B cell (primary cell): Measurements from ENCODE around the gene CDKL4. TPM values are rescaled to one million over a fixed set of nuclear protein-coding genes. Genes with fewer than 3 reads are reported as not detected.
"Not testable (repeated sequence)": the region's sequence is repeated elsewhere in the genome, so short reads cannot be mapped to it uniquely, and the experiment has no call there.

ENCODE experiments used
- ATAC-seq: fragments of 200-7000 bp; cut with Tn5 transposase; one replicate; pipeline ENCODE4 v1.10.0; 2021; ENCODE audit warnings: low read depth, mild to moderate bottlenecking, moderate number of reproducible peaks, moderate library complexity
- CTCF ChIA-PET: fragments of 350-600 bp; sonication (Branson Sonifier 250); formaldehyde crosslinking; loops from one replicate; lab custom pipeline; 2021; ENCODE audit warnings: antibody characterized with exemption, inconsistent platforms; lab: Charles Lee
- POLR2A ChIA-PET: fragments of 350-600 bp; sonication (Branson Sonifier 250); formaldehyde crosslinking; loops from one replicate; lab custom pipeline; 2021; ENCODE audit warnings: antibody characterized with exemption; lab: Charles Lee
- DNase-seq: peaks from one replicate; pipeline ENCODE4 v3.0.0; 2013
- H2AFZ ChIP-seq: 2 replicates; pipeline ENCODE4 v1.6.1; 2012; ENCODE audit warnings: mild to moderate bottlenecking, low read depth, low read length; ENCODE audit not compliant: insufficient read depth, poor library complexity, severe bottlenecking
- H3K27ac ChIP-seq, 2 donors: 1 replicate in 1 of 2; 2 replicates in 1 of 2; pipeline ENCODE4 v1.5.1; 2012 to 2013; ENCODE audit warnings: low read length in 2 of 2, mild to moderate bottlenecking in 2 of 2, moderate library complexity in 1 of 2
- H3K27me3 ChIP-seq, 4 experiments: fragments of 200-600 bp in 1 of 4; sonication (generic) in 1 of 4; replicated peaks in 1 of 4; 1 replicate in 2 of 4; 2 replicates in 2 of 4; pipeline versions ENCODE4 v1.6.1 to v1.7.0; 2013 to 2016; ENCODE audit warnings: low read length in 3 of 4, mild to moderate bottlenecking in 2 of 4, mixed read lengths in 1 of 4, moderate library complexity in 1 of 4; ENCODE audit not compliant: insufficient read depth in 4 of 4, control insufficient read depth in 3 of 4; ENCODE audit errors: control extremely low read depth in 1 of 4
- H3K36me3 ChIP-seq, 2 experiments: replicated peaks in 1 of 2; 1 replicate in 1 of 2; 2 replicates in 1 of 2; pipeline versions ENCODE4 v1.6.1 to v1.7.1; 2013; ENCODE audit warnings: low read length in 1 of 2; ENCODE audit not compliant: insufficient read depth in 2 of 2, control insufficient read depth in 1 of 2; ENCODE audit errors: control extremely low read depth in 1 of 2, extremely low read depth in 1 of 2
- H3K4me1 ChIP-seq, 2 donors: fragments of 200-600 bp in 1 of 2; sonication (generic) in 1 of 2; 1 replicate in 1 of 2; 2 replicates in 1 of 2; pipeline versions ENCODE4 v1.5.1 to v1.6.1; 2013 to 2017; ENCODE audit warnings: low read length in 2 of 2; ENCODE audit not compliant: control insufficient read depth in 2 of 2, insufficient read depth in 2 of 2
- H3K4me2 ChIP-seq: replicated peaks from 2 replicates; pipeline ENCODE3; 2012; ENCODE audit warnings: mild to moderate bottlenecking, low read depth, low read length; ENCODE audit not compliant: poor library complexity, severe bottlenecking
- H3K4me3 ChIP-seq, 5 experiments: fragments of 200-600 bp in 1 of 5; sonication (generic) in 1 of 5; 1 replicate in 3 of 5; 2 replicates in 2 of 5; pipeline versions ENCODE4 v1.5.1 to v1.7.0; 2011 to 2016; ENCODE audit warnings: low read length in 4 of 5, mild to moderate bottlenecking in 4 of 5, low read depth in 2 of 5, control low read depth in 1 of 5, moderate library complexity in 1 of 5; ENCODE audit not compliant: insufficient read depth in 1 of 5; ENCODE audit errors: control extremely low read depth in 1 of 5, extremely low read depth in 1 of 5
- H3K79me2 ChIP-seq: fragments of 200-600 bp; sonication (generic); one replicate; pipeline ENCODE4 v1.6.0; 2016; ENCODE audit warnings: low read length; ENCODE audit not compliant: control insufficient read depth, insufficient read depth
- H3K9ac ChIP-seq: fragments of 200-600 bp; sonication (generic); 2 replicates; pipeline ENCODE4 v1.6.1; 2017; ENCODE audit warnings: mild to moderate bottlenecking, low read length, moderate library complexity
- H3K9me3 ChIP-seq, 3 donors: one replicate each; pipeline versions ENCODE4 v1.6.1 to v1.7.1; 2013; ENCODE audit warnings: low read length in 2 of 3; ENCODE audit not compliant: control insufficient read depth in 2 of 3, insufficient read depth in 1 of 3; ENCODE audit errors: control extremely low read depth in 1 of 3
- H4K20me1 ChIP-seq: 2 replicates; pipeline ENCODE4 v1.6.0; 2012; ENCODE audit warnings: mild to moderate bottlenecking, low read length; ENCODE audit not compliant: insufficient read depth, control insufficient read depth, poor library complexity, severe bottlenecking
- H3K27ac Mint-ChIP-seq: one replicate; pipeline ENCODE4 v1.8.0; 2021; ENCODE audit warnings: mixed read lengths
- H3K27me3 Mint-ChIP-seq: one replicate; pipeline ENCODE4 v1.8.0; 2021; ENCODE audit warnings: mixed read lengths
- H3K4me1 Mint-ChIP-seq: one replicate; pipeline ENCODE4 v1.8.0; 2021; ENCODE audit warnings: mixed read lengths
- H3K4me3 Mint-ChIP-seq: one replicate; pipeline ENCODE4 v1.8.0; 2021; ENCODE audit warnings: mixed read lengths
- H3K9me3 Mint-ChIP-seq: one replicate; pipeline ENCODE4 v1.8.0; 2022; ENCODE audit warnings: mixed read lengths; ENCODE audit not compliant: insufficient read depth
- CTCF ChIP-seq: fragments of 200-600 bp; IDR thresholded peaks from one replicate; pipeline ENCODE4 v1.8.0; 2022; ENCODE audit warnings: antibody characterized with exemption, mild to moderate bottlenecking
- EZH2 ChIP-seq: IDR thresholded peaks from 2 replicates; pipeline ENCODE4 v1.6.1; 2012; ENCODE audit warnings: borderline replicate concordance, low read depth, mild to moderate bottlenecking, moderate library complexity, low read length; ENCODE audit not compliant: insufficient read depth, poor library complexity, severe bottlenecking
- WGBS: methylation state at CpG from one replicate; pipeline ENCODE4 v1.1.5; 2013; ENCODE audit warnings: missing lambda C conversion rate; ENCODE audit not compliant: insufficient coverage; 5-methylcytosine and 5-hydroxymethylcytosine counted together
- intact Hi-C: fragments of 100-400 bp; cut with micrococcal nuclease; formaldehyde crosslinking; loops from one replicate; pipeline ENCODE4 v1.10.0; 2022
- polyA plus RNA-seq: library from polyadenylated mRNA; depleted of rRNA; stranded (reverse); fragments of >200 nt; gene quantifications from 2 replicates; pipeline ENCODE4 v1.2.3, GENCODE V29; 2012
- total RNA-seq, 2 donors: library from RNA; stranded (reverse); fragments of 120-200 nt in 1 of 2; gene quantifications; 1 replicate in 1 of 2; 2 replicates in 1 of 2; pipeline versions ENCODE4 v1.2.3 to v1.2.4, GENCODE V29; 2013 to 2022

The CDKL4 gene
- total and polyA plus RNA-seq, 2 donors (not counting 1 experiment from before 2014, with no cell fraction given) = not detected

DNA sequence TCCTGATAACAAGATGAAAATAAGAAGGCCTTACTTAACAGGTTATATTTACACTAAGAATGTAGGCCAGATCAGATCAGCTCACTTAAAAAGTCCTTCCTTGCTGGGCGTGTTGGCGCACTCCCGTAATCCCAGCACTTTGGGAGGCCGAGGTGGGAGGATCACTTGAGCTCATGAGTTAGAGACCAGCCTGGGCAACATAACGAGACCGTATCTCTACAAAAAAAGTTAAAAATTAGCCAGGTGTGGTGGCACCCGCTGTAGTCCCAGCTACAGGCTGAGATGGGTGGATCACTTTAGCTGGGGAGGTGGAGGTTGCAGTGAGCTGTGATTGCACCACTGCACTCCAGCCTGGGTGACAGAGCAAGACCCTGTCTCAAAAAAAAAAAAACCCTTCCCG is 69.7 kb downstream of the CDKL4 start:
- Histone ChIP-seq H4K20me1 (no peaks in the 10 kb centered on the region), H3K27me3 (no peaks in the 10 kb centered on the region), H3K9ac (no peak overlapping the region), H3K79me2 (no peaks in the 10 kb centered on the region), H3K36me3 (no peaks in the 10 kb centered on the region), H3K4me1 (no peaks in the 10 kb centered on the region), H3K9me3 (no peaks in the 10 kb centered on the region), H3K4me2 (no peak overlapping the region), H3K4me3 (no peak overlapping the region), H2AFZ (no peak overlapping the region), H3K27ac (no peak overlapping the region)
- H3K27me3 Mint-ChIP-seq = no peaks in the 10 kb centered on the region
- TF ChIP-seq EZH2 (no peak), CTCF (no peak)
- POLR2A ChIA-PET = no interaction called here
- H3K4me1 Mint-ChIP-seq = no peaks in the 10 kb centered on the region
- 93% methylated on average over 4 of the region's 8 CpGs for WGBS
- ATAC-seq (no peak), DNase-seq (no peak)
- no peaks in the 10 kb centered on the region for H3K9me3 Mint-ChIP-seq
- no peak overlapping the region for H3K4me3 Mint-ChIP-seq
- intact Hi-C loops = no loop called here
- H3K27ac Mint-ChIP-seq = no peak overlapping the region
- CTCF ChIA-PET = interaction anchor here (1.0 kb wide), 1 partner anchor 49 kb away, joined by 4 read pairs; no protein-coding TSS in a partner anchor

DNA sequence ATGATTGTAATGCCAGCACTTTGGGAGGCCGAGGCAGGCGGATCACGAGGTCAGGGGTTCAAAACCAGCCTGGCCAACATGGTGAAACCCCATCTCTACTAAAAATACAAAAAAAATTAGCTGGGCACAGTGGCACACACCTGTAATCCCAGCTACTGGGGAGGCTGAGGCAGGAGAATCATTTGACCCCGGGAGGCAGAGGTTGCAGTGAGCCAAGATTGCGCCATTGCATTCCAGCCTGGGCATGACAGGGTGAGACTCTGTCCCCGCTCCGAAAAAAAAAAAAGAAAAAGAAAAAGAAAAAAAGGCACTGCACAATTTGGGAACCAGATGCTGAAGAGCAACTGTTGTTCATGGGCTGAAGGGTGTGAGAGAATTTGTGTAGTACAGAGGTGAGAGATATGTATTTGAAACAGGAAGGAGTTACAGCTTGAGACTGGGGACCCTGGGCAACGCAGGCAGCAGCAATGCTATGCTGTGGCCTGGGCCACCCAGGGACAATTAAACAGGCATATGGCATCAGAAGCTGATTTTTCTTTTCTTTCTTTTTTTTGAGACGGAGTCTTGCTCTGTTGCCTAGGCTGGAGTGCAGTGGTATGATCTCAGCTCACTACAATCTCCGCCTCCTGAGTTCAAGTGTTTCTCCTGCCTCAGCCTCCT is 71.6 kb downstream of the CDKL4 start:
- ATAC-seq, H3K9ac ChIP-seq, H3K4me1 ChIP-seq, DNase-seq, H3K9me3 Mint-ChIP-seq, H4K20me1 ChIP-seq, H3K4me2 ChIP-seq, intact Hi-C loops, H3K9me3 ChIP-seq, H3K27ac ChIP-seq, H3K27ac Mint-ChIP-seq, POLR2A ChIA-PET, H3K4me3 Mint-ChIP-seq, H3K4me1 Mint-ChIP-seq, H3K79me2 ChIP-seq, H3K27me3 Mint-ChIP-seq, H3K36me3 ChIP-seq, H3K27me3 ChIP-seq, H2AFZ ChIP-seq, H3K4me3 ChIP-seq: not testable (repeated sequence)
- 92% methylated on average over 9 of the region's 10 CpGs for WGBS
- CTCF ChIA-PET = interaction anchor here (0.5 kb wide), 1 partner anchor 1296 kb away, joined by 3 read pairs; no protein-coding TSS in a partner anchor
